ENCODE data around the gene PPIL4. TPM values are rescaled to one million over a fixed set of nuclear protein-coding genes. Genes with fewer than 3 reads are reported as not detected.

Gene PPIL4
- total and polyA plus RNA-seq, 2 of the 13 experiments (the other 11 are each of a cell fraction or from before 2014, with no cell fraction given), result 5.5 to 46.0 TPM

- 90% methylated on average over 5 of the region's 5 CpGs for WGBS (ENCODE audit: low lambda C conversion rate)
- Histone ChIP-seq H3K27ac (ENCODE audit: extremely low read length, insufficient read depth, low read length) (no peak overlapping the region), H3K4me2 (ENCODE audit: low read depth, low read length) (no peak overlapping the region), H2AFZ (ENCODE audit: low read length) (no peak overlapping the region), H3K79me2 (ENCODE audit: insufficient read depth, low read length) (no peaks in the 10 kb centered on the region), H3K36me3 (replicated peaks in 1 of 2; ENCODE audit: control insufficient read depth in 1 of 2, insufficient read depth in 2 of 2, low read length in 2 of 2) (no peaks in the 10 kb centered on the region), H4K20me1 (ENCODE audit: insufficient read depth, low read length) (no peaks in the 10 kb centered on the region), H3K4me3 (replicated peaks in 1 of 3; ENCODE audit: insufficient read depth in 1 of 3, low read depth in 2 of 3, low read length in 3 of 3) (no peak overlapping the region), H3K27me3 (ENCODE audit: control insufficient read depth in 1 of 2, insufficient read depth in 2 of 2, low read length in 2 of 2) (no peaks in the 10 kb centered on the region), H3K9me3 (ENCODE audit: low read length) (no peaks in the 10 kb centered on the region), H3K9ac (ENCODE audit: insufficient read depth, low read depth, low read length) (no peak overlapping the region), H3K4me1 (ENCODE audit: insufficient read depth, low read length) (peaks cover 36% of the 10 kb centered on the region)
- FAIRE-seq (no peak), ATAC-seq (no peak), DNase-seq (ENCODE audit: low spot score) (no peak)
- POLR2A ChIA-PET, result no interaction called here
- no TSS peak for BruUV-seq (replicated peaks)
- intact Hi-C loops (cut with micrococcal nuclease; ENCODE audit: unreplicated experiment), result no loop called here
- TF ChIP-seq ZNF136 (CRISPR knock-in tag; IDR thresholded peaks at IDR 0.05; ENCODE audit: low read depth) (no peak), GMEB1 (CRISPR knock-in tag; IDR thresholded peaks at IDR 0.05; ENCODE audit: borderline replicate concordance) (no peak), SIN3B (IDR thresholded peaks at IDR 0.05; ENCODE audit: low read length) (no peak), ZEB1 (IDR thresholded peaks at IDR 0.05; ENCODE audit: insufficient replicate concordance, low read depth) (no peak)
- in situ Hi-C loops (cut with HindIII; ENCODE audit: extremely low pct_ligation_motif_present, low pct_unique_long_range_greater_than_20kb), result no loop called here
- CTCF ChIA-PET (ENCODE audit: low intra/inter-chr PET ratio, low total read pairs), result no interaction called here
Observed at GRCh38 chr6:149477544-149477943, 68.3 kb downstream of the PPIL4 start.

- POLR2A ChIA-PET, result interaction anchor here (0.9 kb wide), 1 partner anchor 8 kb away, joined by 3 read pairs; the partner anchor contains the start of gene ZC3H12D
- no TSS peak for BruUV-seq (replicated peaks)
- H3K4me1 ChIP-seq (ENCODE audit: insufficient read depth, low read length), result peaks cover 36% of the 10 kb centered on the region
- H4K20me1 ChIP-seq (ENCODE audit: insufficient read depth, low read length), result no peaks in the 10 kb centered on the region
- TF ChIP-seq BHLHE40 (IDR thresholded peaks at IDR 0.05; ENCODE audit: low read length) (no peak), ZNF253 (CRISPR knock-in tag; IDR thresholded peaks at IDR 0.05; ENCODE audit: borderline replicate concordance) (no peak), ZNF205 (CRISPR knock-in tag; IDR thresholded peaks at IDR 0.05) (no peak), ZNF24 (IDR thresholded peaks at IDR 0.05) (peak; percentile 87), MEF2D (CRISPR knock-in tag; IDR thresholded peaks at IDR 0.05) (no peak), THAP9 (CRISPR knock-in tag; IDR thresholded peaks at IDR 0.05; ENCODE audit: borderline replicate concordance) (no peak), ZNF333 (CRISPR knock-in tag; IDR thresholded peaks at IDR 0.05; ENCODE audit: borderline replicate concordance) (no peak)
- no peak overlapping the region for H3K4me2 ChIP-seq (ENCODE audit: low read depth, low read length)
- H3K4me3 ChIP-seq (replicated peaks in 1 of 3; ENCODE audit: insufficient read depth in 1 of 3, low read depth in 2 of 3, low read length in 3 of 3), result no peak overlapping the region
- intact Hi-C loops (cut with micrococcal nuclease; ENCODE audit: unreplicated experiment), result no loop called here
- WGBS (ENCODE audit: low lambda C conversion rate), result 86% methylated on average over 6 of the region's 6 CpGs
- no peaks in the 10 kb centered on the region for H3K79me2 ChIP-seq (ENCODE audit: insufficient read depth, low read length)
- in situ Hi-C loops (cut with HindIII; ENCODE audit: extremely low pct_ligation_motif_present, low pct_unique_long_range_greater_than_20kb), result no loop called here
- H3K9ac ChIP-seq (ENCODE audit: insufficient read depth, low read depth, low read length), result no peak overlapping the region
- ATAC-seq, result no peak
- no peaks in the 10 kb centered on the region for H3K27me3 ChIP-seq (ENCODE audit: control insufficient read depth in 1 of 2, insufficient read depth in 2 of 2, low read length in 2 of 2)
- no peaks in the 10 kb centered on the region for H3K9me3 ChIP-seq (ENCODE audit: low read length)
- H3K36me3 ChIP-seq (replicated peaks in 1 of 2; ENCODE audit: control insufficient read depth in 1 of 2, insufficient read depth in 2 of 2, low read length in 2 of 2), result no peaks in the 10 kb centered on the region
- CTCF ChIA-PET (ENCODE audit: low intra/inter-chr PET ratio, low total read pairs), result no interaction called here
- no peak overlapping the region for H2AFZ ChIP-seq (ENCODE audit: low read length)
- H3K27ac ChIP-seq (ENCODE audit: extremely low read length, insufficient read depth, low read length), result no peak overlapping the region
- FAIRE-seq, result no peak
- DNase-seq (ENCODE audit: low spot score), result no peak
Observed at GRCh38 chr6:149476789-149477455, 68.9 kb downstream of the PPIL4 start.
